RWPE1 (cell line): ENCODE results near the gene ATP6V1C2.

ENCODE experiments used
- CTCF ChIA-PET: fragments of 350-600 bp; sonication (Branson Sonifier 250); formaldehyde crosslinking; extraction: SDS; loops from one replicate; lab custom pipeline; 2021; lab: Yijun Ruan, JAX
- POLR2A ChIA-PET: fragments of 400-600 bp; formaldehyde crosslinking; extraction: SDS; loops from one replicate; lab custom pipeline; 2020; ENCODE audit warnings: antibody characterized with exemption; ENCODE audit not compliant: low non-redundant PET; lab: Yijun Ruan, JAX
- DNase-seq: peaks from one replicate; pipeline ENCODE4 v3.0.0; 2012; ENCODE audit warnings: low spot score
- H3K27ac ChIP-seq: fragments of 450-650 bp; 2 replicates; pipeline ENCODE4 v1.5.1; 2017
- TF ChIP-seq, protein P1 (sequence below): fragments of 450-650 bp; conservative IDR thresholded peaks from 2 replicates; pipeline ENCODE4 v1.5.1; 2017; ENCODE audit warnings: low read depth, mild to moderate bottlenecking

ATP6V1C2 gene

DNA sequence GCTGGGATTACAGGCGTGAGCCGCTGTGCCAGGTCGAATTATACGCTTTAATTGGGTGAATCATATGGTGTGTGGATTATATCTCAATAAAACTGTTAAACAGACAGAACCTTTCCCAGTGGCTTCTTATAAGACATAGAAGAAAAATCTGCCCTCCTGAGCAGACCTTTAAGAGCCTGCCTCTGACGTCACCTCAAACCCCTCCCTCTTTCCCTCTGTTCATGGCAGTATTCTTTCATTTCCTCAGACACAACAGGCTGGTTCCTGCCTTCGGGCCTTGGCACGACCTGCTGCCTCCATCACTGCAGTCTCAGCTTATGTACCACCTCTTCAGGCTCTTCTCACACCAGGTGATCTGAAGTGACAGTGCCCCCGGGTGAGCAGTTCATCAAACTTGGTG is 105.2 kb downstream of the ATP6V1C2 start:
- CTCF ChIA-PET = interaction anchor here (0.7 kb wide), 1 partner anchor 297 kb away, joined by 3 read pairs; no protein-coding TSS in a partner anchor
- POLR2A ChIA-PET = no interaction called here
- TF ChIP-seq, protein P1, sequence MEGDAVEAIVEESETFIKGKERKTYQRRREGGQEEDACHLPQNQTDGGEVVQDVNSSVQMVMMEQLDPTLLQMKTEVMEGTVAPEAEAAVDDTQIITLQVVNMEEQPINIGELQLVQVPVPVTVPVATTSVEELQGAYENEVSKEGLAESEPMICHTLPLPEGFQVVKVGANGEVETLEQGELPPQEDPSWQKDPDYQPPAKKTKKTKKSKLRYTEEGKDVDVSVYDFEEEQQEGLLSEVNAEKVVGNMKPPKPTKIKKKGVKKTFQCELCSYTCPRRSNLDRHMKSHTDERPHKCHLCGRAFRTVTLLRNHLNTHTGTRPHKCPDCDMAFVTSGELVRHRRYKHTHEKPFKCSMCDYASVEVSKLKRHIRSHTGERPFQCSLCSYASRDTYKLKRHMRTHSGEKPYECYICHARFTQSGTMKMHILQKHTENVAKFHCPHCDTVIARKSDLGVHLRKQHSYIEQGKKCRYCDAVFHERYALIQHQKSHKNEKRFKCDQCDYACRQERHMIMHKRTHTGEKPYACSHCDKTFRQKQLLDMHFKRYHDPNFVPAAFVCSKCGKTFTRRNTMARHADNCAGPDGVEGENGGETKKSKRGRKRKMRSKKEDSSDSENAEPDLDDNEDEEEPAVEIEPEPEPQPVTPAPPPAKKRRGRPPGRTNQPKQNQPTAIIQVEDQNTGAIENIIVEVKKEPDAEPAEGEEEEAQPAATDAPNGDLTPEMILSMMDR = no peak
- H3K27ac ChIP-seq = no peak overlapping the region
- DNase-seq = no peak

DNA sequence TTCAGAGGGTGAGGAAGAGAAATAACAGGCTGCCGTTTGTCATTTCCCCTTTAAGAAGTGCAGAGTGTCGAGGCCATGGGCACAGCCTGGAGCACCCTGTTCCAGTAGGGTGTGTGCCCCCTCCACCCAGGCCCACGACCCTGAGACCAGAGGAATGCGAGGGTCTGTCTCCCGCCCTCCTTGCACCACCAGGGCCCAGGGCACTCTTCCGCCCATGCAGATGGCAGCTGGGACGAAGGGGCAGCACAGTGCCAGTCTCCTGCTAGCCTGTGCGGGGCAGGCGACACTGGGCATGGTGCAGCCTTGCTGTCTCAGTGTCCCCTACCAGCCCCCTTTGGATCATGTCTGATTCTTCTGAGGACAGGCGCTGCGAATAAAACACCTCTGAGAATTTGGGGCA is 106.9 kb downstream of the ATP6V1C2 start:
- DNase-seq = no peak
- no peak overlapping the region for H3K27ac ChIP-seq
- TF ChIP-seq, protein P1 = no peak
- POLR2A ChIA-PET = no interaction called here
- CTCF ChIA-PET = no interaction called here

DNA sequence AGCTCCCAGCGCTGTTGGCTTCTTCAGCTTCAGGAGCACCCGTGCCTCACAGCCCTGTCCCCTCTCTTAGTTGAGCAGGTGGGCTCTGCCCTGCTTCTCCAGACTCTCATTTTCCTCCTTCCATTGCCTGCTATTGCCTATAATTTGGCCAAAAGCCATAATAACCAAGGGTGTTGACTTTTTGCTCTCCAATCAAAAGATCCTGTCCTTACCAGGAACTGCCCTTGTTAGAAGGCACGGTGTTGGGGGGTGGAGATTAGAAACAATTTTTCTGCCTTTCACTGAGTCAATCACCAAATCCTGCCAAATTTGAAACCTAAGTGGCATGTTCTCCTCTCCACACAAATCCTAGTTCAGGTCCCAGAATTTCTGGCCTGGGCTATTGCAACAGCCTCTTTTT is 107.9 kb downstream of the ATP6V1C2 start:
- TF ChIP-seq, protein P1 = no peak
- no peak overlapping the region for H3K27ac ChIP-seq
- POLR2A ChIA-PET = no interaction called here
- CTCF ChIA-PET = interaction anchor here (0.6 to 4.8 kb wide), 3 partner anchors 302 to 1669 kb away, joined by 3 to 51 read pairs (median 3); a partner anchor contains a TSS
- no peak for DNase-seq

DNA sequence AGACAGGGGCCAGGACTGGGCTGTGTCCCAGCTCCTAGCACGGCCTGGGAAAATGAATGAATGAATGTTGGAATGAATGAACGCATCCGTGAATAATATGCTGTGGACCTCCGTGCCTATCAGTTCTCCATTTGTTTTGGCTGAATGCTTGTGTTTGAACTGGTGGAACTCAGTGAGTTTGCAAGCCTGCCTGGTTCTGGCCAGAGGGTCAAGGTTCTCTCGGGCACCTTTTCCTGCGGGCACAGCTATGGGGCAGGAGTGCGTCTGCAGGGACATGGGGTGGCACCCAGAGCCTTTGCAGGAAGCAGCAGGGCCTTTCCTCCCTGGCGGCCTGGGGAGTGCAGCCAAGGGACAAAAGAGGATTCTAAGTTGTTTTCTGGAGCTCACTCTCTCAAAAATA is 108.8 kb downstream of the ATP6V1C2 start:
- no peak overlapping the region for H3K27ac ChIP-seq
- ChIA-PET CTCF (interaction anchor here (0.5 to 4.8 kb wide), 4 partner anchors 13 to 301 kb away, joined by 3 to 51 read pairs (median 9); partner anchors contain the start of gene PDIA6), POLR2A (interaction anchor here (0.7 kb wide), 1 partner anchor 18 kb away, joined by 3 read pairs; the partner anchor contains the start of gene PDIA6)
- TF ChIP-seq, protein P1 = no peak
- DNase-seq = no peak

DNA sequence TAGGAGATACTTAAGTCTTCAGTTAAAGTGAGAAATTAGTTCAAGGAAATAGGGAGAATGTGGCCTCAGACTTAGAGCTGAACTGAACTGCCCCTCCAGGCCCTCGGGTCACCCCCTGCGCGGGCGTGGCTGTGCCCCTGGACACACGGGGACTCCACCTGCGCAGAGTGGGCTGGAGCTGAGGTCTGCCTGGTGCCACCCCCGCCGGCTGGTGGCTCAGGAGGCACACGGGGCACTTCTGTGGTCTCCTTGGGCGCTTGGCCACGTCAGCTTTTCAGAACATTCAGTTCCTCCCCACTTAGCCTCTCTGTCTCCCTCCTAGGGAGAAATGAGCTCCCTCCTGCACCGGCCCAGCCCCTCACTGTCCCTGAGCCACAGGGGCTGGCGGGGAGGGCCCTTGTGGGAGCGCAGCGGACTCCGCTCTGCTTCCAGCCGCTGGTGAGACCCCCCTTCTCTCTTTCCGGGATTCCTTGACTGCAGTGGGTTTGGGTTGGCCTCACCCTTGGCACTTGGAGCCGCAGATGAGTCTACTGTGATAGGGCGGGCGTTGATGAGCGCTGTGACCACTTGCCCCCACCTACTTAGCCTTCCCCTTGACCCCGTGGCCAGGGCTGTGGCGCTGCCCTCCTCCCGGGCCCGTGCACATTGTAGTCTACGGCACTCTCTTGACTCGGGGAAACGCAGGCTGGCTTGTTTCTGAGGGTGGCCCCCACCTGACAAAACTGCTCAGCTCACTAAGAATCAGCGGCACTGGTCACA is 109.4 kb downstream of the ATP6V1C2 start:
- DNase-seq = no peak
- TF ChIP-seq, protein P1 = no peak
- ChIA-PET CTCF (interaction anchor here (0.6 to 4.8 kb wide), 4 partner anchors 19 to 300 kb away, joined by 4 to 51 read pairs (median 9); partner anchors contain the start of gene PDIA6), POLR2A (interaction anchor here (0.7 kb wide), 1 partner anchor 18 kb away, joined by 3 read pairs; the partner anchor contains the start of gene PDIA6)
- H3K27ac ChIP-seq = no peak overlapping the region

DNA sequence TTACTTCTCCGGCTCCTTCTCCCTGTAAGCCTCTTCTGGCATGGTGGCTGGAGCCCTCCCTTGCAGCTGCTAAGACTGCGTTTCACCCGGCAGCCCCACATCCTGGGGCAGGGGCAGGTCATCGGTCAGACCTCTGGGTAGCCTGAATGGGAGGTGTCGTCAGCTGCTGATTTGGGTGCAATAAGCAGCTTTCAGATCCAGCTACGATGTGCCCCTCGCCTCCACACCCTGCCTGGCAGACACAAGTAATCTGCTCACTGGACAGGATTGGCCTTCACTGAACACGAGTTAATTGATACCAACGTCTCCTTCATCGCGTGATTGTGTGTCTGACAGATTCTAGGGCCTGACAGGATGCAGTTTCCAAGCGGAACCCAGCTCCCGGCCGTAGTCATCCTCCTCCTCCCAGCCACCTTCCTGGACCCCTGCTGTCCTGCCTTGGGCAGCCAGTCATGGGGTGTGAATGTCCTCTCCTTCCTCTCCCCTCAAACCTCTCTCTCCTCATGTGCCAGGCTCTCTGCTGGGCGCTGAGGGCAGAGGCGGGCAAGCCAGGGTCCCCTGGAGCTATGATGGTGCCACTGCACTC is 110.1 kb downstream of the ATP6V1C2 start:
- ChIA-PET POLR2A (no interaction called here), CTCF (interaction anchor here (0.6 to 4.8 kb wide), 12 partner anchors 7 to 331 kb away, joined by 3 to 51 read pairs (median 7); partner anchors contain the start of gene PDIA6)
- H3K27ac ChIP-seq = no peak overlapping the region
- TF ChIP-seq, protein P1 = no peak
- DNase-seq = no peak
